ENCODE data around the gene RAD23A. TPM values are rescaled to one million over a fixed set of nuclear protein-coding genes. Genes with fewer than 3 reads are reported as not detected.

RAD23A gene
- total and polyA plus RNA-seq, 4 experiments from 2014 or later: 77.0 to 105 (median 93.5) TPM

- H3K4me3 ChIP-seq (ENCODE audit: low read length in 2 of 2): no peak overlapping the region
- H3K36me3 ChIP-seq (ENCODE audit: insufficient read depth, low read length): no peaks in the 10 kb centered on the region
- H3K27ac ChIP-seq (ENCODE audit: low read depth, low read length): no peak overlapping the region
- no peaks in the 10 kb centered on the region for H3K27me3 ChIP-seq (ENCODE audit: insufficient read depth, low read length)
- Mint-ChIP-seq H3K4me3 (no peak overlapping the region), H3K27me3 (no peaks in the 10 kb centered on the region), H3K4me1 (peaks cover 12 to 22% (median 18%) of the 10 kb centered on the region in 4 donors), H3K9me3 (peaks cover 0 to 1% (median 0%) of the 10 kb centered on the region in 8 donors), H3K36me3 (peaks cover 2 to 17% of the 10 kb centered on the region in 2 donors), H3K27ac (no peak overlapping the region)
- no peaks in the 10 kb centered on the region for H3K9me3 ChIP-seq (ENCODE audit: control insufficient read depth in 1 of 2, low read length in 2 of 2)
- DNase-seq: no peak
- intact Hi-C loops (cut with micrococcal nuclease): no loop called here
- POLR2A ChIA-PET (ENCODE audit: partially characterized antibody): no interaction called here
- CTCF ChIA-PET (ENCODE audit: partially characterized antibody): interaction anchor here (0.6 to 1.7 kb wide), 3 partner anchors 20 to 101 kb away, joined by 3 to 5 read pairs (median 4); no protein-coding TSS in a partner anchor
- H3K4me1 ChIP-seq (ENCODE audit: insufficient read depth, low read length): peaks cover 24% of the 10 kb centered on the region
Observed at GRCh38 chr19:12959481-12959880, 13.8 kb downstream of the RAD23A start.

- H3K9me3 ChIP-seq (ENCODE audit: control insufficient read depth in 1 of 2, low read length in 2 of 2): no peaks in the 10 kb centered on the region
- POLR2A ChIA-PET (ENCODE audit: partially characterized antibody): interaction anchor here (0.5 to 2.4 kb wide), 19 partner anchors 8 to 242 kb away, joined by 3 to 31 read pairs (median 4); partner anchors contain the start of genes CALR, DNASE2, GADD45GIP1 and GCDH
- Mint-ChIP-seq H3K4me1 (peaks cover 5 to 10% (median 6%) of the 10 kb centered on the region in 4 donors), H3K36me3 (no peaks in the 10 kb centered on the region), H3K27me3 (no peaks in the 10 kb centered on the region), H3K4me3 (peak overlapping the region; percentile 87 to 96 (median 92)), H3K9me3 (peaks cover 0 to 1% (median 0%) of the 10 kb centered on the region in 8 donors), H3K27ac (peak overlapping the region; percentile 38 to 92 (median 74))
- H3K27me3 ChIP-seq (ENCODE audit: insufficient read depth, low read length): no peaks in the 10 kb centered on the region
- CTCF ChIA-PET (ENCODE audit: partially characterized antibody): interaction anchor here (0.7 to 4.4 kb wide), 48 partner anchors 9 to 353 kb away, joined by 3 to 166 read pairs (median 5); partner anchors contain the start of genes CALR, DNASE2, FARSA and GCDH
- peak; percentile 74 to 83 (median 77) for DNase-seq
- peak overlapping the region; percentile 50 for H3K27ac ChIP-seq (ENCODE audit: low read depth, low read length)
- intact Hi-C loops (cut with micrococcal nuclease): loop anchor here (1.0 kb wide), 4 partner anchors 27 to 80 kb away; partner anchors contain the start of genes CALR, GCDH and SYCE2
- no peaks in the 10 kb centered on the region for H3K36me3 ChIP-seq (ENCODE audit: insufficient read depth, low read length)
- H3K4me1 ChIP-seq (ENCODE audit: insufficient read depth, low read length): peaks cover 4% of the 10 kb centered on the region
- peak overlapping the region; percentile 61 to 65 for H3K4me3 ChIP-seq (ENCODE audit: low read length in 2 of 2)
Observed at GRCh38 chr19:12965017-12965811, 19.6 kb downstream of the RAD23A start.

GRCh38 chr19:12965812-12966135, 20.1 kb downstream of the RAD23A start:
- peaks cover 0 to under 1% of the 10 kb centered on the region in 2 donors for H3K27me3 Mint-ChIP-seq
- no peaks in the 10 kb centered on the region for H3K9me3 ChIP-seq (ENCODE audit: control insufficient read depth in 1 of 2, low read length in 2 of 2)
- H3K4me1 Mint-ChIP-seq: peaks cover 5 to 10% (median 6%) of the 10 kb centered on the region in 4 donors
- peak overlapping the region in 3 of 7 donors; percentile 57 to 88 (median 74) for H3K27ac Mint-ChIP-seq
- no peaks in the 10 kb centered on the region for H3K36me3 ChIP-seq (ENCODE audit: insufficient read depth, low read length)
- DNase-seq: no peak
- peak overlapping the region in 6 of 8 donors; percentile 62 to 94 (median 73) for H3K4me3 Mint-ChIP-seq
- intact Hi-C loops (cut with micrococcal nuclease): loop anchor here (1.0 kb wide), 4 partner anchors 27 to 80 kb away; partner anchors contain the start of genes CALR, GCDH and SYCE2
- H3K4me3 ChIP-seq (ENCODE audit: low read length in 2 of 2): no peak overlapping the region
- H3K27ac ChIP-seq (ENCODE audit: low read depth, low read length): peak overlapping the region; percentile 50
- peaks cover 0 to 1% (median 0%) of the 10 kb centered on the region in 8 donors for H3K9me3 Mint-ChIP-seq
- no peaks in the 10 kb centered on the region for H3K27me3 ChIP-seq (ENCODE audit: insufficient read depth, low read length)
- ChIA-PET POLR2A (ENCODE audit: partially characterized antibody) (interaction anchor here (0.6 to 2.4 kb wide), 18 partner anchors 9 to 243 kb away, joined by 3 to 31 read pairs (median 4); partner anchors contain the start of genes CALR, DNASE2, GADD45GIP1 and GCDH), CTCF (ENCODE audit: partially characterized antibody) (interaction anchor here (0.7 to 4.4 kb wide), 48 partner anchors 8 to 353 kb away, joined by 3 to 166 read pairs (median 5); partner anchors contain the start of genes CALR, DNASE2, FARSA and GCDH)
- no peaks in the 10 kb centered on the region for H3K36me3 Mint-ChIP-seq
- H3K4me1 ChIP-seq (ENCODE audit: insufficient read depth, low read length): peaks cover 4% of the 10 kb centered on the region

- no peak overlapping the region for H3K4me3 Mint-ChIP-seq
- intact Hi-C loops (cut with micrococcal nuclease): no loop called here
- Histone ChIP-seq H3K9me3 (ENCODE audit: control insufficient read depth in 1 of 2, low read length in 2 of 2) (no peaks in the 10 kb centered on the region), H3K4me3 (ENCODE audit: low read length in 2 of 2) (no peak overlapping the region), H3K4me1 (ENCODE audit: insufficient read depth, low read length) (peaks cover 4% of the 10 kb centered on the region), H3K36me3 (ENCODE audit: insufficient read depth, low read length) (no peaks in the 10 kb centered on the region), H3K27me3 (ENCODE audit: insufficient read depth, low read length) (no peaks in the 10 kb centered on the region), H3K27ac (ENCODE audit: low read depth, low read length) (no peak overlapping the region)
- POLR2A ChIA-PET (ENCODE audit: partially characterized antibody): no interaction called here
- no peak for DNase-seq
- H3K36me3 Mint-ChIP-seq: no peaks in the 10 kb centered on the region
- H3K27ac Mint-ChIP-seq: no peak overlapping the region
- CTCF ChIA-PET (ENCODE audit: partially characterized antibody): interaction anchor here (0.7 to 1.8 kb wide), 12 partner anchors 8 to 1812 kb away, joined by 3 to 12 read pairs (median 4); partner anchors contain the start of gene DNASE2
- H3K4me1 Mint-ChIP-seq: peaks cover 5 to 10% (median 6%) of the 10 kb centered on the region in 4 donors
- H3K9me3 Mint-ChIP-seq: no peaks in the 10 kb centered on the region
- peaks cover 0 to 2% of the 10 kb centered on the region in 2 donors for H3K27me3 Mint-ChIP-seq
Observed at GRCh38 chr19:12967907-12968306, 22.2 kb downstream of the RAD23A start.

- no peaks in the 10 kb centered on the region for H3K36me3 Mint-ChIP-seq
- peaks cover 4% of the 10 kb centered on the region for H3K4me1 ChIP-seq (ENCODE audit: insufficient read depth, low read length)
- H3K4me3 Mint-ChIP-seq: no peak within 1 kb of the TSS
- H3K9me3 Mint-ChIP-seq: no peaks in the 10 kb centered on the region
- no peaks in the 10 kb centered on the region for H3K9me3 ChIP-seq (ENCODE audit: control insufficient read depth in 1 of 2, low read length in 2 of 2)
- H3K27me3 ChIP-seq (ENCODE audit: insufficient read depth, low read length): no peaks in the 10 kb centered on the region
- intact Hi-C loops (cut with micrococcal nuclease): no loop called here
- no peak within 1 kb of the TSS for H3K4me3 ChIP-seq (ENCODE audit: low read length in 2 of 2)
- peaks cover 0 to 2% of the 10 kb centered on the region in 2 donors for H3K27me3 Mint-ChIP-seq
- H3K27ac Mint-ChIP-seq: no peak within 1 kb of the TSS
- POLR2A ChIA-PET (ENCODE audit: partially characterized antibody): no interaction called here
- CTCF ChIA-PET (ENCODE audit: partially characterized antibody): interaction anchor here (0.9 to 1.1 kb wide), 2 partner anchors 92 to 293 kb away, joined by 3 read pairs; no protein-coding TSS in a partner anchor
- no peaks in the 10 kb centered on the region for H3K36me3 ChIP-seq (ENCODE audit: insufficient read depth, low read length)
- peaks cover 5 to 10% (median 6%) of the 10 kb centered on the region in 4 donors for H3K4me1 Mint-ChIP-seq
- DNase-seq: no peak
- H3K27ac ChIP-seq (ENCODE audit: low read depth, low read length): no peak within 1 kb of the TSS
Observed at GRCh38 chr19:12969292-12969988, 23.8 kb downstream of the RAD23A start, which contains the start of gene DAND5. Gene DAND5, plus strand, starts transcription at chr19:12969576. Its CDS starts 85 bp downstream, at chr19:12969661.

GRCh38 chr19:12970070-12970820, 24.6 kb downstream of the RAD23A start:
- no peaks in the 10 kb centered on the region for H3K9me3 ChIP-seq (ENCODE audit: control insufficient read depth in 1 of 2, low read length in 2 of 2)
- H3K4me1 ChIP-seq (ENCODE audit: insufficient read depth, low read length): peaks cover 4% of the 10 kb centered on the region
- intact Hi-C loops (cut with micrococcal nuclease): no loop called here
- H3K4me3 ChIP-seq (ENCODE audit: low read length in 2 of 2): no peak overlapping the region
- Mint-ChIP-seq H3K27me3 (peaks cover 0 to 2% of the 10 kb centered on the region in 2 donors), H3K4me1 (peaks cover 0 to 4% (median 2%) of the 10 kb centered on the region in 4 donors), H3K9me3 (no peaks in the 10 kb centered on the region), H3K36me3 (no peaks in the 10 kb centered on the region), H3K27ac (no peak overlapping the region), H3K4me3 (no peak overlapping the region)
- no peak overlapping the region for H3K27ac ChIP-seq (ENCODE audit: low read depth, low read length)
- H3K36me3 ChIP-seq (ENCODE audit: insufficient read depth, low read length): no peaks in the 10 kb centered on the region
- DNase-seq: no peak
- no peaks in the 10 kb centered on the region for H3K27me3 ChIP-seq (ENCODE audit: insufficient read depth, low read length)
- CTCF ChIA-PET (ENCODE audit: partially characterized antibody): no interaction called here
- POLR2A ChIA-PET (ENCODE audit: partially characterized antibody): no interaction called here

Measured in CD4-positive, alpha-beta memory T cell (primary cell).